H9 (cell line): ENCODE results near the gene GNAS. TPM values are rescaled to one million over a fixed set of nuclear protein-coding genes. Genes with fewer than 3 reads are reported as not detected.

Experiments used
- DNase-seq: peaks from one replicate; pipeline ENCODE4 v3.0.0-alpha.2; 2017
- H2AFZ ChIP-seq: one replicate; pipeline ENCODE4 v1.6.1; 2013; ENCODE audit warnings: mild to moderate bottlenecking, low read length, control low read depth, moderate library complexity
- H2AK5ac ChIP-seq: 2 replicates; pipeline ENCODE4 v1.6.1; 2013; ENCODE audit warnings: low read length, control low read depth, mixed read lengths; ENCODE audit not compliant: insufficient read length
- H2BK120ac ChIP-seq: one replicate; pipeline ENCODE4 v1.6.1; 2013; ENCODE audit warnings: low read depth, mild to moderate bottlenecking, low read length, control low read depth, inconsistent platforms; ENCODE audit not compliant: poor library complexity, severe bottlenecking
- H2BK12ac ChIP-seq: 2 replicates; pipeline ENCODE4 v1.6.1; 2013; ENCODE audit warnings: low read length, control low read depth, mixed read lengths, low read depth; ENCODE audit not compliant: insufficient read length
- H2BK15ac ChIP-seq: 2 replicates; pipeline ENCODE4 v1.6.1; 2013; ENCODE audit warnings: low read depth, low read length, control low read depth
- H2BK20ac ChIP-seq: one replicate; pipeline ENCODE4 v1.6.1; 2013; ENCODE audit warnings: low read depth, mild to moderate bottlenecking, low read length, control low read depth, inconsistent platforms; ENCODE audit not compliant: poor library complexity, severe bottlenecking
- H2BK5ac ChIP-seq: 2 replicates; pipeline ENCODE4 v1.6.1; 2013; ENCODE audit warnings: low read length, control low read depth, mixed read lengths; ENCODE audit not compliant: insufficient read length
- H3K14ac ChIP-seq: 2 replicates; pipeline ENCODE4 v1.6.1; 2013; ENCODE audit warnings: low read length, control low read depth; ENCODE audit not compliant: insufficient read depth
- H3K18ac ChIP-seq: 2 replicates; pipeline ENCODE4 v1.6.1; 2013; ENCODE audit warnings: low read depth, mild to moderate bottlenecking, mixed read lengths, low read length, control low read depth; ENCODE audit not compliant: insufficient read length
- H3K23ac ChIP-seq: 2 replicates; pipeline ENCODE4 v1.6.1; 2013; ENCODE audit warnings: low read length, control low read depth, mixed read lengths, low read depth; ENCODE audit not compliant: insufficient read length
- H3K23me2 ChIP-seq: 2 replicates; pipeline ENCODE4 v1.6.1; 2013; ENCODE audit warnings: low read depth, mild to moderate bottlenecking, mixed read lengths, low read length, control low read depth; ENCODE audit not compliant: insufficient read length, poor library complexity, severe bottlenecking
- H3K27ac ChIP-seq: 2 replicates; pipeline ENCODE4 v1.5.1; 2013; ENCODE audit warnings: low read length, control low read depth, mixed read lengths, low read depth; ENCODE audit not compliant: insufficient read length
- H3K27me3 ChIP-seq: 2 replicates; pipeline ENCODE4 v1.6.1; 2013; ENCODE audit warnings: low read length, control low read depth, inconsistent platforms; ENCODE audit not compliant: insufficient read depth
- H3K4ac ChIP-seq: 2 replicates; pipeline ENCODE4 v1.6.1; 2013; ENCODE audit warnings: low read depth, mild to moderate bottlenecking, control low read depth, inconsistent platforms, low read length, moderate library complexity
- H3K4me1 ChIP-seq: 2 replicates; pipeline ENCODE4 v1.6.1; 2013; ENCODE audit warnings: low read length, control low read depth, inconsistent platforms; ENCODE audit not compliant: insufficient read depth
- H3K4me2 ChIP-seq: 2 replicates; pipeline ENCODE4 v1.6.1; 2013; ENCODE audit warnings: low read length, control low read depth, mixed read lengths; ENCODE audit not compliant: insufficient read length, insufficient read depth
- H3K56ac ChIP-seq: 2 replicates; pipeline ENCODE4 v1.6.1; 2013; ENCODE audit warnings: low read depth, mild to moderate bottlenecking, mixed read lengths, low read length, control low read depth; ENCODE audit not compliant: insufficient read length
- H3K79me1 ChIP-seq: 2 replicates; pipeline ENCODE4 v1.6.1; 2013; ENCODE audit warnings: low read depth, mild to moderate bottlenecking, moderate library complexity, low read length, control low read depth, inconsistent platforms; ENCODE audit not compliant: insufficient read depth, poor library complexity, severe bottlenecking
- H3K79me2 ChIP-seq: 2 replicates; pipeline ENCODE4 v1.6.1; 2013; ENCODE audit warnings: low read length, control low read depth, inconsistent platforms; ENCODE audit not compliant: insufficient read depth
- H3K9ac ChIP-seq: 2 replicates; pipeline ENCODE4 v1.6.1; 2013; ENCODE audit warnings: low read length, control low read depth, mixed read lengths; ENCODE audit not compliant: insufficient read length; ENCODE audit errors: extremely low read depth
- H3K9me3 ChIP-seq: one replicate; pipeline ENCODE4 v1.6.1; 2013; ENCODE audit warnings: low read depth, low read length, inconsistent platforms; ENCODE audit not compliant: control insufficient read depth
- H3T11ph ChIP-seq: one replicate; pipeline ENCODE4 v1.6.1; 2013; ENCODE audit warnings: mild to moderate bottlenecking, low read length, control low read depth, inconsistent platforms
- H4K20me1 ChIP-seq: one replicate; pipeline ENCODE4 v1.6.1; 2013; ENCODE audit not compliant: control insufficient read depth, insufficient read length, insufficient read depth
- H4K5ac ChIP-seq: 2 replicates; pipeline ENCODE4 v1.6.1; 2013; ENCODE audit warnings: low read depth, mild to moderate bottlenecking, mixed read lengths, low read length, control low read depth; ENCODE audit not compliant: insufficient read length
- H4K8ac ChIP-seq: replicated peaks from 2 replicates; pipeline ENCODE4 v1.6.1; 2013; ENCODE audit warnings: low read length, control low read depth, mixed read lengths, low read depth; ENCODE audit not compliant: insufficient read length
- H4K91ac ChIP-seq: 2 replicates; pipeline ENCODE4 v1.6.1; 2013; ENCODE audit warnings: low read depth, mild to moderate bottlenecking, moderate library complexity, mixed read lengths, low read length, control low read depth; ENCODE audit not compliant: insufficient read length
- H3K27ac Mint-ChIP-seq, 3 experiments: 2 replicates in 2 of 3; 3 replicates in 1 of 3; pipeline ENCODE4 v1.8.0; 2020 to 2021; ENCODE audit warnings: mixed read lengths in 3 of 3, mild to moderate bottlenecking in 1 of 3, moderate library complexity in 1 of 3
- H3K27me3 Mint-ChIP-seq: 2 replicates; pipeline ENCODE4 v1.8.0; 2021; ENCODE audit warnings: low read depth, mild to moderate bottlenecking, moderate library complexity, mixed read lengths
- H3K36me3 Mint-ChIP-seq, 3 experiments: 2 replicates in 2 of 3; 3 replicates in 1 of 3; pipeline ENCODE4 v1.8.0; 2020 to 2021; ENCODE audit warnings: low read depth in 3 of 3, mixed read lengths in 3 of 3; ENCODE audit not compliant: insufficient read depth in 1 of 3
- H3K4me1 Mint-ChIP-seq, 2 experiments: 2 replicates each; pipeline ENCODE4 v1.8.0; 2020; ENCODE audit warnings: mixed read lengths in 2 of 2
- H3K4me3 Mint-ChIP-seq, 2 experiments: 2 replicates in 1 of 2; 3 replicates in 1 of 2; pipeline ENCODE4 v1.8.0; 2020 to 2021; ENCODE audit warnings: mild to moderate bottlenecking in 2 of 2, mixed read lengths in 2 of 2, moderate library complexity in 1 of 2
- H3K9me3 Mint-ChIP-seq, 2 experiments: 2 replicates in 1 of 2; 3 replicates in 1 of 2; pipeline ENCODE4 v1.8.0; 2020; ENCODE audit warnings: mild to moderate bottlenecking in 2 of 2, mixed read lengths in 2 of 2, moderate library complexity in 1 of 2
- WGBS: extraction: QIAGEN DNeasy Blood & Tissue Kit; methylation state at CpG from one replicate; pipeline ENCODE4 v1.1.7; 2013; ENCODE audit warnings: missing lambda C conversion rate, low lambda C conversion rate, mixed read lengths; ENCODE audit not compliant: insufficient read length; ENCODE audit errors: extremely low coverage; 5-methylcytosine and 5-hydroxymethylcytosine counted together
- total RNA-seq: library from RNA; stranded (reverse); gene quantifications from 2 replicates; pipeline ENCODE4 v1.2.1, GENCODE V29; 2021
- TF ChIP-seq, protein P1 (sequence below): fragments of 200-600 bp; sonication (generic); conservative IDR thresholded peaks from 3 replicates; pipeline ENCODE4 v1.8.0; 2021; ENCODE audit warnings: antibody characterized with exemption, mild to moderate bottlenecking

The GNAS gene
- total RNA-seq, 1 experiment from 2014 or later, result 920 TPM

DNA sequence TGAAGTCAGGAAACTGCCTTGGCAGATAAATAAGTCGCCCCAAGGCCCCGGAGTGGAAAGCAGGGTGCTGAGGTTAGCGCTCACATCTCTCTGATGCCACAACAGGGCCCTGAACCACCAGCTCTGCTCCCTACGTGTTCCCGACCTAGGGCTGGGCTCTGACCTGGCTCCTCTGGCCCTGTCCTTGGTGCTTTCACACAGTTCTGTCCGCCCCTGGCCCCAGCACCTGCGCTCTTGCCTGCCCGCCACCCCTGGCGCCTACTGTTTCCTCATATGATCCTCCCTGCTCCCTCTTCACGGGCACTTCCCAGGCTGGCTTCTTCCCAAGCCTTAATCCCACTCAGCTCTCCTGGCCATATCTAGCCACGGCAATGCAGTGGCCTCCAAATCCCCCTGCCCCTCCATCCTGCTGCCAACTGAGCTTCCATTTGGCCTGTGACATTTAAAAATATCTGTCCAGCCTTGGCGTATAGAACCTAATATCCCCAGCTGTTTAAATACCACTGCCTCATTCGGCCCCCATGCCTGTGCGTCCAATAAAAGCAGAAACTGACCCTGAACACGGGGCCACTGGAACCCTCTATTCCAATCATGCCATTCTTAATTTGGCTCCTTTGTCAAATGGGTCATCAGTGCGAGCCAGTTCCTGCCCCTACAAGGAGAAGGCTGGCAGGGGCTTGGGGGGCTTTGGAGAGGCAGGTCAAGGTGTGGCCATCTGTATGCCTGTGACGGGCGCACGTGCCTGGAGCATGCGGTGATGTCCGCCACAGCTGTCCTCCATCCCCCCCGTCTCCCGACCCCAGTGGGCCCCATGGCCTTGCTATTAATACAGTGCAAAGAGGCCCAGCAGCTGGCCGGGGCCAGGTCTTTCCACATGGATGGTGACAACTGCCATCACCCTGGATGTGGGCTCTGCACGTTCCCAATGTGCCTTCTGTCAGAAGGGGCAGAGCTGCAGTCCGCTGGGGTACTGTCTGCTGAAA lies 29.5 kb upstream of the GNAS start:
- Histone ChIP-seq H3K4me2 (no peak overlapping the region), H4K20me1 (no peaks in the 10 kb centered on the region), H3K27ac (no peak overlapping the region), H3T11ph (no peak overlapping the region), H2BK15ac (no peak overlapping the region), H2AK5ac (no peak overlapping the region), H3K4me1 (no peaks in the 10 kb centered on the region), H2BK120ac (no peak overlapping the region), H3K14ac (no peak overlapping the region), H3K23ac (no peak overlapping the region), H3K79me2 (no peaks in the 10 kb centered on the region; the same call in 1 of the 2 replicates), H3K23me2 (no peaks in the 10 kb centered on the region), H3K56ac (no peak overlapping the region), H2BK12ac (no peak overlapping the region), H3K9me3 (no peaks in the 10 kb centered on the region), H3K4ac (no peak overlapping the region), H3K27me3 (no peaks in the 10 kb centered on the region), H3K18ac (no peak overlapping the region), H2BK20ac (no peak overlapping the region), H3K79me1 (peaks cover 2% of the 10 kb centered on the region), H2BK5ac (no peak overlapping the region), H4K91ac (no peak overlapping the region), H3K9ac (no peak overlapping the region), H4K8ac (no peak overlapping the region), H2AFZ (no peak overlapping the region), H4K5ac (no peak overlapping the region)
- Mint-ChIP-seq H3K9me3 (peaks cover 0 to 10% of the 10 kb centered on the region in 2 experiments; a peak in 3 of 5 replicates), H3K4me3 (no peak overlapping the region), H3K27me3 (peaks cover 4% of the 10 kb centered on the region; the same call in 1 of the 2 replicates), H3K4me1 (peaks cover 3 to 4% of the 10 kb centered on the region in 2 experiments; a peak in 2 of 4 replicates), H3K27ac (peak overlapping the region; percentile 28 to 75 (median 48); a peak in 3 of 7 replicates), H3K36me3 (peaks cover 47 to 62% (median 55%) of the 10 kb centered on the region in 3 experiments)
- no peak for DNase-seq
- no CpG with 5 or more reads among the region's 26 CpGs for WGBS
- TF ChIP-seq, protein P1, sequence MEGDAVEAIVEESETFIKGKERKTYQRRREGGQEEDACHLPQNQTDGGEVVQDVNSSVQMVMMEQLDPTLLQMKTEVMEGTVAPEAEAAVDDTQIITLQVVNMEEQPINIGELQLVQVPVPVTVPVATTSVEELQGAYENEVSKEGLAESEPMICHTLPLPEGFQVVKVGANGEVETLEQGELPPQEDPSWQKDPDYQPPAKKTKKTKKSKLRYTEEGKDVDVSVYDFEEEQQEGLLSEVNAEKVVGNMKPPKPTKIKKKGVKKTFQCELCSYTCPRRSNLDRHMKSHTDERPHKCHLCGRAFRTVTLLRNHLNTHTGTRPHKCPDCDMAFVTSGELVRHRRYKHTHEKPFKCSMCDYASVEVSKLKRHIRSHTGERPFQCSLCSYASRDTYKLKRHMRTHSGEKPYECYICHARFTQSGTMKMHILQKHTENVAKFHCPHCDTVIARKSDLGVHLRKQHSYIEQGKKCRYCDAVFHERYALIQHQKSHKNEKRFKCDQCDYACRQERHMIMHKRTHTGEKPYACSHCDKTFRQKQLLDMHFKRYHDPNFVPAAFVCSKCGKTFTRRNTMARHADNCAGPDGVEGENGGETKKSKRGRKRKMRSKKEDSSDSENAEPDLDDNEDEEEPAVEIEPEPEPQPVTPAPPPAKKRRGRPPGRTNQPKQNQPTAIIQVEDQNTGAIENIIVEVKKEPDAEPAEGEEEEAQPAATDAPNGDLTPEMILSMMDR, result no peak
